ENCODE data around the gene POLR1H.

GRCh38 chr6:30096829-30097228, 35.8 kb downstream of the POLR1H start:
- TF ChIP-seq POLR2A (IDR thresholded peaks at IDR 0.05) (no peak), CTCF (IDR thresholded peaks at IDR 0.05) (no peak), POLR2AphosphoS5 (IDR thresholded peaks at IDR 0.05) (no peak), EP300 (IDR thresholded peaks at IDR 0.05) (no peak)
